Esophagus squamous epithelium (tissue), 5 donors: ENCODE data around the gene SIL1. TPM values are rescaled to one million over a fixed set of nuclear protein-coding genes. Genes with fewer than 3 reads are reported as not detected.
A peak's percentile ranks its signal among the peaks of the same experiment; 100 is the strongest.

Experiments used
- DNase-seq: peaks from one replicate; lab custom pipeline; 2025; lab: John Stamatoyannopoulos, UW
- H3K27ac ChIP-seq, 4 donors: fragments of 200-600 bp; sonication (generic); one replicate each; pipeline ENCODE4 v1.5.1; 2016 to 2019; ENCODE audit warnings: mild to moderate bottlenecking in 1 of 4
- H3K27me3 ChIP-seq, 4 donors: fragments of 200-600 bp; sonication (generic); 1 replicate in 3 of 4; 2 replicates in 1 of 4; pipeline versions ENCODE4 v1.5.1 to v1.6.0; 2017 to 2021; ENCODE audit warnings: antibody characterized with exemption in 1 of 4
- H3K36me3 ChIP-seq, 3 donors: fragments of 200-600 bp; sonication (generic); one replicate each; pipeline ENCODE4 v1.5.1; 2016 to 2019
- H3K4me1 ChIP-seq, 3 donors: fragments of 200-600 bp; sonication (generic); one replicate each; pipeline ENCODE4 v1.5.1; 2017 to 2019
- H3K4me3 ChIP-seq, 4 donors: fragments of 200-600 bp; sonication (generic); 1 replicate in 3 of 4; 2 replicates in 1 of 4; pipeline ENCODE4 v1.5.1; 2016 to 2019; ENCODE audit warnings: mild to moderate bottlenecking in 2 of 4, moderate library complexity in 1 of 4
- H3K9me3 ChIP-seq, 3 donors: fragments of 200-600 bp; sonication (generic); one replicate each; pipeline ENCODE4 v1.5.1; 2016 to 2019
- POLR2A ChIP-seq, 4 donors: fragments of 450-650 bp; IDR thresholded peaks; one replicate each; pipeline ENCODE4 v1.6.1; 2017; ENCODE audit warnings: antibody characterized with exemption in 4 of 4, mild to moderate bottlenecking in 4 of 4, moderate library complexity in 3 of 4
- WGBS, 2 donors: methylation state at CpG; one replicate each; pipeline ENCODE4 v1.1.5; 2018; 5-methylcytosine and 5-hydroxymethylcytosine counted together
- intact Hi-C: fragments of 100-400 bp; cut with DNase I; formaldehyde crosslinking; loops from one replicate; pipeline ENCODE4 v1.15.0; 2022
- total RNA-seq, 4 donors: library from RNA; depleted of rRNA; stranded (reverse); fragments of >200 nt; gene quantifications; one replicate each; pipeline ENCODE4 v1.1.0, GENCODE V29; 2016
- TF ChIP-seq, protein P1 (sequence below), 6 experiments: fragments of 450-650 bp in 4 of 6; fragments of 200-600 bp in 2 of 6; sonication (generic) in 2 of 6; IDR thresholded peaks; one replicate each; pipeline ENCODE4 v1.5.1; 2016 to 2019; ENCODE audit warnings: antibody characterized with exemption in 6 of 6, mild to moderate bottlenecking in 4 of 6, moderate library complexity in 4 of 6
- donor health status: DM: yes; HTN: yes; CAD: no.

The SIL1 gene
- total RNA-seq, 4 donors from 2014 or later, result 18.0 to 34.6 (median 18.3) TPM

DNA sequence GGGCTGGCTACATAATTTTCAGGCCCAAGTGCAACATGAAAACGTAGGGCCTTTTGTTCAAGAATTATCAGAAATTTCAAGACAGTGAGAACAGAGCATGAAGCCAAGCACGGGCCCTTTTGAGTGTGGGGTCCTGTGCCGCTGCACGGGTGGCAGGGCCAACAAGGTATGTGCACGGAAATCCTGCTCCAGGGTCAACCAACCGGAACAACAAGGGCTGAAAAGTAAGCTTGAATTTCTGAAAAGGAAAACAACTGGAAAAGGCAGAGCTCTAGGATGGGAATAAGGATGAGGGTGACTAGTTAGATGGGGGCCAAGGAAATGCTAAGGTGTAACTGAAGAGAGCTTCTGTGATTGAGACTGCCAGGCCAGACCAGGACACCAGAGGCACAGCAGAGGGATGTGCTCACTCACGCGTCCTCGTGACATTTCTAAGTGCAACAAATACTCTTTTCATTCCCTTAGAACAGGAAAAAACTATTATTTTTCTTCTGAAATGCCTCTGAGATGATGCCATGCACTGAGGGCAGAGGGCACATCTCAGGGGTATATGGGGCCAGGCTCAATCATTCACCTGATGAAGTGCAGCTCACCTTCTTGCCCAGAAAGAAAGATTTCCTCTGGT lies 242.4 kb downstream of the SIL1 start:
- H3K4me1 ChIP-seq, result peaks cover 23 to 46% (median 28%) of the 10 kb centered on the region in 3 donors
- H3K4me3 ChIP-seq, result no peak overlapping the region
- H3K9me3 ChIP-seq, result no peaks in the 10 kb centered on the region
- 82 to 89% methylated on average over 5 to 9 of the region's 9 CpGs for WGBS, 2 donors
- peak overlapping the region in 2 of 4 donors; percentile 6 to 68 for H3K27ac ChIP-seq
- H3K27me3 ChIP-seq, result no peaks in the 10 kb centered on the region
- H3K36me3 ChIP-seq, result peaks cover 0 to 8% (median 0%) of the 10 kb centered on the region in 3 donors
- TF ChIP-seq, protein P1, sequence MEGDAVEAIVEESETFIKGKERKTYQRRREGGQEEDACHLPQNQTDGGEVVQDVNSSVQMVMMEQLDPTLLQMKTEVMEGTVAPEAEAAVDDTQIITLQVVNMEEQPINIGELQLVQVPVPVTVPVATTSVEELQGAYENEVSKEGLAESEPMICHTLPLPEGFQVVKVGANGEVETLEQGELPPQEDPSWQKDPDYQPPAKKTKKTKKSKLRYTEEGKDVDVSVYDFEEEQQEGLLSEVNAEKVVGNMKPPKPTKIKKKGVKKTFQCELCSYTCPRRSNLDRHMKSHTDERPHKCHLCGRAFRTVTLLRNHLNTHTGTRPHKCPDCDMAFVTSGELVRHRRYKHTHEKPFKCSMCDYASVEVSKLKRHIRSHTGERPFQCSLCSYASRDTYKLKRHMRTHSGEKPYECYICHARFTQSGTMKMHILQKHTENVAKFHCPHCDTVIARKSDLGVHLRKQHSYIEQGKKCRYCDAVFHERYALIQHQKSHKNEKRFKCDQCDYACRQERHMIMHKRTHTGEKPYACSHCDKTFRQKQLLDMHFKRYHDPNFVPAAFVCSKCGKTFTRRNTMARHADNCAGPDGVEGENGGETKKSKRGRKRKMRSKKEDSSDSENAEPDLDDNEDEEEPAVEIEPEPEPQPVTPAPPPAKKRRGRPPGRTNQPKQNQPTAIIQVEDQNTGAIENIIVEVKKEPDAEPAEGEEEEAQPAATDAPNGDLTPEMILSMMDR (IDR thresholded peaks at IDR 0.05), result no peak
- TF ChIP-seq POLR2A (IDR thresholded peaks at IDR 0.05), result no peak
- intact Hi-C loops, result no loop called here
- DNase-seq, result no peak

DNA sequence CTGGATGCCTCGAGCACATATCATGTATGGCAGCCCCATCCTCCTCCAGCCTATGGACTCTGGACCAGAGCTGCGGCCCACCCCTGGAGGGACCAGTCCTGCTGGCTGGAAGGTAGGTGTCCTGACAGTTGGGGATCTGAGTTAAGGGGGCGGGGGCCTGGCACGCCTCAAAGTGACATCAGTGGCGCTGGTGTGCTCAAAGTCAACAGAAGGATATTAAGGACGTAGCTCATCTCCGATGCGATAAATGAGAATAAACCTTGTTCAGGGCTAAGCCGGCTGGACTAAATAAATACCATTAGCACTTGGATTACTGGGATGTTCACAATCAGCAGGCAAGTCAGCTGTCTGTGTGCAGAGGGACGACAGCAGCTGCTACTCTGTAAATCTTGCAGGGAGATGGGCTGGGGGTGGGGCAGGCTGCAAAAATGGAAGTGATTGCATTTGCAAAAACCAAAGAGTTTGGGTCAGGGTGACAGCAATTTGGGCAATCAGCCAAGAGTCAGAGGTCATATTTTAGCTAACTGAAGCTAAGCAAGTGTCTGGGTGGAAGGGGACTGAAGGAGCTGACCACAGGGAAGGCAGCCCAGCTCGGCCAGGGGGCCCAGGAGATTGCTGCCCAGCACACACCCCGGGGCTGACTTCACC lies 243.0 kb downstream of the SIL1 start:
- H3K9me3 ChIP-seq, result no peaks in the 10 kb centered on the region
- intact Hi-C loops, result no loop called here
- H3K27me3 ChIP-seq, result no peaks in the 10 kb centered on the region
- peaks cover 0 to 14% (median 0%) of the 10 kb centered on the region in 3 donors for H3K36me3 ChIP-seq
- WGBS, 2 donors, result 81 to 89% methylated on average over 8 to 9 of the region's 12 CpGs
- H3K4me3 ChIP-seq, result no peak overlapping the region
- H3K4me1 ChIP-seq, result peaks cover 23 to 46% (median 28%) of the 10 kb centered on the region in 3 donors
- TF ChIP-seq POLR2A (IDR thresholded peaks at IDR 0.05), result no peak
- TF ChIP-seq, protein P1 (IDR thresholded peaks at IDR 0.05), result no peak
- no peak for DNase-seq
- H3K27ac ChIP-seq, result peak overlapping the region in 2 of 4 donors; percentile 44 to 68

DNA sequence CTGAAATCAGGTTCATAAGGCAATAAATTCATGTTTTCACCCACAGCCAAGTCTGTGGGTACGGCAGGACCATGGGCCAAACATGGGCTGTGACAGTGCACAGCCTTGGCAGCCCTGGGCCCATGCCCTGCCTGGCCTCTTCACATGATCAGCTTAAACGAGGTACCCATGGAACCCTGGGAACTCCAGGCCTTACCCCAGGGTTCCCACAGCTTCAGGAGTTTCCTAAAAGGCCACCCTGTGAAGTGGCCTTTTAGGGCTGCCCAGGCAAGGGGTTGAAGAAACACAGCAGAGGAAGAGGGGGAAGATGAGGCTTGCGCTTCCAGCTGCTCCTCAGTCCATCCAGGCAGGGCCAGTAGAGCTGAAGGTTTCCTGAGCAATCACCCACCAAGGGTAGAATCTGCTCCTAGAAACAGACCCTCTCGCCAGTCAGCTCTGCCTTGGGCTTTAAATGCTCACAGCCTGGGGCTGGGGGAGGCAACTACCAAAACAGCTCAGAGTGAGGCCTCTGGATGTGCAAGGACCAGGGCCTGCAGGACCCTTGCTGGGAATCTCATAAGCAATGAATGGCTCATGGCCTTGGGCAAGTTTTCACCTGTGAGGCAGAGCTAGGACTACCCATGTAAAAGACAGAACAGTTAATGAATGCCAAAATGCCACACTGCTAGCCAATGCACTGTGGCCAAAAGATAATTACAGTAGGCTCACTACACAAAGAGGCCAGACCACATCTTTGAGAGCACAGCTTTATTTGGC lies 243.7 kb downstream of the SIL1 start:
- intact Hi-C loops, result no loop called here
- no peaks in the 10 kb centered on the region for H3K9me3 ChIP-seq
- H3K27me3 ChIP-seq, result no peaks in the 10 kb centered on the region
- H3K27ac ChIP-seq, result peak overlapping the region in 3 of 4 donors; percentile 67 to 76 (median 68)
- H3K36me3 ChIP-seq, result peaks cover 0 to 17% (median 0%) of the 10 kb centered on the region in 3 donors
- H3K4me3 ChIP-seq, result no peak overlapping the region
- 80 to 100% methylated on average over 1 to 2 of the region's 4 CpGs for WGBS, 2 donors
- TF ChIP-seq, protein P1 (IDR thresholded peaks at IDR 0.05), result no peak
- TF ChIP-seq POLR2A (IDR thresholded peaks at IDR 0.05), result no peak
- DNase-seq, result no peak
- H3K4me1 ChIP-seq, result peaks cover 23 to 46% (median 28%) of the 10 kb centered on the region in 3 donors

DNA sequence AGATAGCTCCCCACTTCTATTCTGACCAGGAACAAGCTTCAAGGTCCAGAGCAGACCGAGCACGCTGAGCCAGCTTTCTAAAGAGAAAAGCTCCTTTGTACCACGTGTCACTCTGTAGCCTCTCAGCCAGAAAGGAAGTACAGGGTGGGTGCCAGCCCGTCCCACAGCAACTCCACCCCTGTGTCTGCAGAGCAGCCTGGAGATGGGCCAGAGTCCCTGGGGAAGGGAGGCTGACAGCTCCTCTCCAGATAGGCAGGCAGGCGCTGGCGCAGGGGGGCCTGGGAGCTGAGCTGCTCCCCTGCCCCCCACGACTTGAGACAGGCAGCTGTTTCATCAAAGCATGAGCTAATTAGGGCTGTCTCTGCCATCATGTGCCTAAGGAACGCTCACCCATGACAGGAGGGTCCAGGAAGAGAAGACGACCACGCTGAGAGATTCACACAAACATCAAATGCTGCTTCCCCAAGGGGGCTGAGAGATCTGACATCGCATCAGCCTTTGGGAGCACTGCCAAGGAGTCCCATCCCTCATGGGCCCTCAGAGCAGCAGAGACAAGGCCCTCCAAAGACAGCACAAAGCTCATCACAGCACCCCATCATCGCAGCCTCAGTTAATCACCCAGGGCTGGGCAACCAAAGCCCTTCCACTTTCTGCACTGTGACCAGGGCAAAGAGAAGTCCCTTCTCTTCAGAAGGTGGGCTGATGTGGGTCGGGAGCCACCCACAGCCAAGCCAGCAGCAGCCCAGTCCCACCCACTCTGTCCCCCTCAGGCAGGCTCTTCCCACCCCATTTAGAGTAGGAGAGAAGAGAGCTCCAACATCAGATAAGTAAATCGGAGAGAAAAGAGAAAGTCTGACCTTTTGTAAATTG lies 244.5 kb downstream of the SIL1 start:
- no peak for TF ChIP-seq POLR2A (IDR thresholded peaks at IDR 0.05)
- TF ChIP-seq, protein P1 (IDR thresholded peaks at IDR 0.05), result no peak
- H3K36me3 ChIP-seq, result peaks cover 0 to 19% (median 0%) of the 10 kb centered on the region in 3 donors
- H3K27ac ChIP-seq, result peak overlapping the region; percentile 2 to 76 (median 68)
- H3K9me3 ChIP-seq, result no peaks in the 10 kb centered on the region
- no peaks in the 10 kb centered on the region for H3K27me3 ChIP-seq
- intact Hi-C loops, result no loop called here
- H3K4me3 ChIP-seq, result peak overlapping the region in 1 of 4 donors; percentile 16
- peaks cover 23 to 46% (median 28%) of the 10 kb centered on the region in 3 donors for H3K4me1 ChIP-seq
- 17 to 73% methylated on average over 2 to 7 of the region's 14 CpGs for WGBS, 2 donors
- DNase-seq, result no peak
